ENCODE results near the gene PHOSPHO1. TPM values are rescaled to one million over a fixed set of nuclear protein-coding genes. Genes with fewer than 3 reads are reported as not detected.

The PHOSPHO1 gene
- polyA plus RNA-seq, 3 donors from 2014 or later: 0.77 to 3.6 (median 2.0) TPM

- peaks cover 80 to 83% of the 10 kb centered on the region in 2 donors for H3K4me1 Mint-ChIP-seq
- H3K4me3 Mint-ChIP-seq: peak overlapping the region; percentile 81 to 93 (median 91)
- peaks cover 33 to 52% (median 34%) of the 10 kb centered on the region in 3 donors for H3K27me3 Mint-ChIP-seq (ENCODE audit: low read depth in 3 of 3)
- H3K36me3 Mint-ChIP-seq: peaks cover 24 to 39% (median 28%) of the 10 kb centered on the region in 3 donors
- no peak for DNase-seq
- H3K27ac Mint-ChIP-seq: peak overlapping the region; percentile 96 to 100 (median 100)
- H3K9me3 Mint-ChIP-seq: no peaks in the 10 kb centered on the region
These were observed 10.6 kb downstream of the PHOSPHO1 start for GRCh38 chr17:49219987-49220386.

GRCh38 chr17:49218941-49219913 lies 11.4 kb downstream of the PHOSPHO1 start:
- Mint-ChIP-seq H3K9me3 (no peaks in the 10 kb centered on the region), H3K27me3 (ENCODE audit: low read depth in 3 of 3) (peaks cover 34 to 48% (median 35%) of the 10 kb centered on the region in 3 donors), H3K4me1 (peaks cover 82 to 84% of the 10 kb centered on the region in 2 donors), H3K27ac (peak overlapping the region; percentile 96 to 100 (median 100)), H3K36me3 (peaks cover 28 to 41% (median 33%) of the 10 kb centered on the region in 3 donors), H3K4me3 (peak overlapping the region; percentile 81 to 93 (median 91))
- DNase-seq: peak; percentile 86 to 90 (median 88)

DNA sequence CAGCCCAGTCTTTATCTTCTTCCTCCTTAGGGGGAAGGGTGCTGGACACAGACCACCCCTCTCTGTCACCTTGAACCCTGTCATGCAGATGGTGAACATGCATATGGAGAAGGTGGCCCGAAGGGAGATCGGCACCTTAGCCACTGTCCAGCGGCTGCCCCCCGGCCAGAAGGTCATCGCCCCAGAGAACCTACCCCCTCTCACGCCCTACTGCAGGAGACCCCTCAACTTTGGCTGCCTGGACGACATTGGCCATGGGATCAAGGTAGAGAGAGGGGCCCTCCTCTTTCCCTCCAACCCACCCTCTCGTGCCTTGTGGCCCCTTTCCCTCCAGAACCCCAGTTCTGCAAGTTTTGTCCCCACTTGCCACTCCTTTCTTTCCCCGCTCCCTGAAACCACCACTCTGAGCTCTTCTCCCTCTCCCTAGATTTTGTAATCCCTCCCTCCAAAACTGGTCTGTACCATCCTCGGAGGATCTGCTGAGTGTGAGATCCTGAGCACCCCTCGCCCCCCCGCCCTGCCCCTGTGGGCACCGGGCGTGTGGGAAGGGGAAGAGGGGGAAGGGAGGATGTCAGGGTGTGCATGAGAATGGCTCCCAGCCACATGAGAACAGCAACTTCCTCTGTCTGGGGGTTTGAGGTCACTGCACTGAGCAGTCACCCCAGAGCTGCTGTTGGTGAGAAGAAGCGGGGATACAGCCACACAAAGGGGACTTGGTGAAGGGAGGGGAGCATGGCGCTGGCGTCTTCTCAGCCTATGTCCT lies 12.8 kb downstream of the PHOSPHO1 start:
- peaks cover 33 to 47% (median 35%) of the 10 kb centered on the region in 3 donors for H3K36me3 Mint-ChIP-seq
- peak; percentile 94 to 96 (median 94) for DNase-seq
- peaks cover 82 to 87% of the 10 kb centered on the region in 2 donors for H3K4me1 Mint-ChIP-seq
- peak overlapping the region; percentile 81 to 93 (median 91) for H3K4me3 Mint-ChIP-seq
- H3K27me3 Mint-ChIP-seq (ENCODE audit: low read depth in 3 of 3): peaks cover 25 to 38% (median 31%) of the 10 kb centered on the region in 3 donors
- no peaks in the 10 kb centered on the region for H3K9me3 Mint-ChIP-seq
- peak overlapping the region; percentile 96 to 100 (median 100) for H3K27ac Mint-ChIP-seq

DNA sequence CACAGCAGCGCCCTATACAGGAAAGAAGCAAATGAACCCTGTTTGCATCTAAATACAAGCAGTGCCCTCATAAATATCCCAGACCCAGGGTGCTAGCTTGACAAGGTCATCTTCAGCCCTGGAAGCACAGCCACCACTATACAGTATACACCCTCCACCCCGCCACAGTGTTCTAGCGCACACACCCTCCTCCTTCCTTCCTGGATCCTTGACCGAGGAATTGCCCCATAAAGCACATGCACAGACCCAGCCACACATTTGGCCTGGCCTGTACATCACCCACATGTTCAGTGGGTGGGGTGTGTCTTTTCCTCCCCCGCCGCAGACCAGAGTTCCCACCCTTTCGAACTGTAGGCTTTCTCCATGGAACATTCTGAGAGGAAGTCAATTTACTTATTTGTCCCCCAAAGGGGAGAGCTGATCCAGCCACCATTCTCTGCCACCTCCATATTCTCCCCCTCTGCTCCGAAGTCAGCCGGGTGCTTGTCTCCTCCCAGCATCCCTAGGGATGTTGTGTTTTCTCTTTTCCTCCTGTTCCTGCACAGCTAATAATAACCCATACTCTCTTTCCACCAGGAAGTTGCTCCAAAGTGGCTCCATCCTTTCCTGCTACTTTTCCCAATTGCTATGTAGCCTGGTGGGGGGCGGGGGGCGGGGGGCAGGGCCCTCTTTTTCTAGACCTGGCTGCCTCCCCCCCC lies 13.5 kb downstream of the PHOSPHO1 start:
- Mint-ChIP-seq H3K27me3 (ENCODE audit: low read depth in 3 of 3) (peaks cover 25 to 37% (median 31%) of the 10 kb centered on the region in 3 donors), H3K4me3 (peak overlapping the region; percentile 81 to 93 (median 87)), H3K36me3 (peaks cover 35 to 45% (median 36%) of the 10 kb centered on the region in 3 donors), H3K9me3 (no peaks in the 10 kb centered on the region), H3K4me1 (peaks cover 82 to 87% of the 10 kb centered on the region in 2 donors), H3K27ac (peak overlapping the region; percentile 93 to 100 (median 98))
- peak in 2 of 3 donors; percentile 49 to 58 for DNase-seq

DNA sequence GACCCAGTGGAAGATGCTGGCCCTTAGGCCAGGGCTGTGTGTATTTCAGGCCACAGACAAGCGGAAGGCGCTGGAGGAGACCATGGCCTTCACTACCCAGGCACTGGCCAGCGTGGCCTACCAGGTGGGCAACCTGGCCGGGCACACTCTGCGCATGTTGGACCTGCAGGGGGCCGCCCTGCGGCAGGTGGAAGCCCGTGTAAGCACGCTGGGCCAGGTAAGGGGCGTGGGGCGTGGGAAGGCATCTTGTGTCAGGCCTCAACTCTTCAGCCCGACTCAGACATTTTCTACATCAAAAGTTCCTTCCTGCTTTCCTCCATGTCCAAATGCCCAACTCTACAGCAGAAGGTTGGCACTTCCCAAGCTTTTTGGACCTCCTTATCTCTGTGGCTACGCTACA lies 14.1 kb downstream of the PHOSPHO1 start:
- Mint-ChIP-seq H3K4me1 (peaks cover 79 to 85% of the 10 kb centered on the region in 2 donors), H3K27me3 (ENCODE audit: low read depth in 3 of 3) (peaks cover 25 to 35% (median 31%) of the 10 kb centered on the region in 3 donors), H3K9me3 (no peaks in the 10 kb centered on the region)

GRCh38 chr17:49214676-49215360 lies 15.8 kb downstream of the PHOSPHO1 start:
- DNase-seq: no peak
- peaks cover 26 to 40% (median 31%) of the 10 kb centered on the region in 3 donors for H3K27me3 Mint-ChIP-seq (ENCODE audit: low read depth in 3 of 3)
- H3K9me3 Mint-ChIP-seq: no peaks in the 10 kb centered on the region
- H3K36me3 Mint-ChIP-seq: peaks cover 38 to 48% (median 39%) of the 10 kb centered on the region in 3 donors
- peak overlapping the region; percentile 93 to 100 (median 96) for H3K27ac Mint-ChIP-seq
- peaks cover 86 to 93% of the 10 kb centered on the region in 2 donors for H3K4me1 Mint-ChIP-seq
- H3K4me3 Mint-ChIP-seq: peak overlapping the region; percentile 86 to 100 (median 98)

More for the DNA sequence above, 14.1 kb downstream of the PHOSPHO1 start:
- Mint-ChIP-seq H3K36me3 (peaks cover 34 to 43% (median 36%) of the 10 kb centered on the region in 3 donors), H3K27ac (peak overlapping the region; percentile 93 to 100 (median 98)), H3K4me3 (peak overlapping the region; percentile 79 to 87 (median 84))
- no peak for DNase-seq

- H3K36me3 Mint-ChIP-seq: peaks cover 35 to 45% (median 38%) of the 10 kb centered on the region in 3 donors
- peak overlapping the region; percentile 93 to 100 (median 96) for H3K27ac Mint-ChIP-seq
- H3K9me3 Mint-ChIP-seq: no peaks in the 10 kb centered on the region
These were observed 16.7 kb downstream of the PHOSPHO1 start for GRCh38 chr17:49213847-49214246.

GRCh38 chr17:49213399-49213798 lies 17.2 kb downstream of the PHOSPHO1 start:
- Mint-ChIP-seq H3K4me3 (peak overlapping the region; percentile 86 to 100 (median 98)), H3K9me3 (no peaks in the 10 kb centered on the region), H3K36me3 (peaks cover 35 to 47% (median 38%) of the 10 kb centered on the region in 3 donors), H3K27ac (peak overlapping the region; percentile 93 to 100 (median 96)), H3K27me3 (ENCODE audit: low read depth in 3 of 3) (peaks cover 17 to 33% (median 22%) of the 10 kb centered on the region in 3 donors), H3K4me1 (peaks cover 85 to 93% of the 10 kb centered on the region in 2 donors)
- DNase-seq: no peak

More at GRCh38 chr17:49213847-49214246, 16.7 kb downstream of the PHOSPHO1 start:
- H3K4me1 Mint-ChIP-seq: peaks cover 86 to 93% of the 10 kb centered on the region in 2 donors
- H3K4me3 Mint-ChIP-seq: peak overlapping the region; percentile 86 to 100 (median 98)
- peaks cover 19 to 36% (median 24%) of the 10 kb centered on the region in 3 donors for H3K27me3 Mint-ChIP-seq (ENCODE audit: low read depth in 3 of 3)
- no peak for DNase-seq

DNA sequence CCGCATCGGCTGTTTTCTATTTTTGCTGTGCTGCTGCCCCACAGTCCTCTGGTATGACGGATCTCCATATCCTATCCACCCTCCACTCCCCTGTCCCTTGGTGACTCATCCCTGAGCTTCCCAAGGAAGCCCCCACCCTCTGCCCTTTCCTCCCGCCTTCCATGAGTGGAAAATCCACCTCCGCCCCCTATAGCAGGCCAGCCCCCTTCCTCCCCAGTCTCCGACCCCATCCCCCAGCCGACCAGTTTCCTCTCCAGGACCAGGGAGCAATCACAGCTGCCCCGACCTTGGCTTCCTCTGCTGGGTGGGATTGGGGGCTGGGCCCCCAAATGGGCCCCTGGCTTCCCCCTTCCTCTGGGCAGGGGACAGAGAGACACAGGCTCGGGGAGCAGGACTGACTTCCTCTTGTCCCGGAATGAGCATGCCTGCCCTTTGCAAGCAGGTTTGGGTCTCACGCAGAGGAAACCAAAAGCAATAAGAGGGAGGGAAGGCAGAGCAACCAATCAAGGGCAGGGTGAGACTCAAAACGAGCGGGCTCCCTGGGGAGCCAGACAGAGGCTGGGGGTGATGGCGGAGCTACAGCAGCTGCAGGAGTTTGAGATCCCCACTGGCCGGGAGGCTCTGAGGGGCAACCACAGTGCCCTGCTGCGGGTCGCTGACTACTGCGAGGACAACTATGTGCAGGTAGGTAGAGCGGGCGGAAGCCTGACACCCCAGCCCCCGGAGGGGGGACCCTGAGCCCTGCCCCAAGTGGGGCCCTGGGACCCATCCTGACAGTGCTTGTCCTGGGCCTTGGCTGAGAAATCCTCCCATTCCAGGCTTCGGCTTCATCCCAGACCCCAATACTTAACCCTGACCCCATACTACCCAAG lies 20.2 kb downstream of the PHOSPHO1 start, which contains the start of the genes ABI3 and GNGT2:
Gene ABI3, plus strand, starts transcription at position 550 of the 872 bp plus-strand sequence. Its CDS starts 18 bp downstream, at position 568.
Gene GNGT2, minus strand, starts transcription at position 417 of the 872 bp plus-strand sequence. CDS start 3,152 bp downstream, outside the sequence.
- Mint-ChIP-seq H3K36me3 (peaks cover 35 to 50% (median 37%) of the 10 kb centered on the region in 3 donors), H3K27ac (peak within 1 kb of the TSS; percentile 93 to 100 (median 95)), H3K9me3 (no peaks in the 10 kb centered on the region), H3K4me3 (peak within 1 kb of the TSS; percentile 86 to 100 (median 98)), H3K27me3 (ENCODE audit: low read depth in 3 of 3) (peaks cover 4 to 13% (median 8%) of the 10 kb centered on the region in 3 donors), H3K4me1 (peaks cover 78 to 86% of the 10 kb centered on the region in 2 donors)
- peak; percentile 75 to 76 (median 75) for DNase-seq

DNA sequence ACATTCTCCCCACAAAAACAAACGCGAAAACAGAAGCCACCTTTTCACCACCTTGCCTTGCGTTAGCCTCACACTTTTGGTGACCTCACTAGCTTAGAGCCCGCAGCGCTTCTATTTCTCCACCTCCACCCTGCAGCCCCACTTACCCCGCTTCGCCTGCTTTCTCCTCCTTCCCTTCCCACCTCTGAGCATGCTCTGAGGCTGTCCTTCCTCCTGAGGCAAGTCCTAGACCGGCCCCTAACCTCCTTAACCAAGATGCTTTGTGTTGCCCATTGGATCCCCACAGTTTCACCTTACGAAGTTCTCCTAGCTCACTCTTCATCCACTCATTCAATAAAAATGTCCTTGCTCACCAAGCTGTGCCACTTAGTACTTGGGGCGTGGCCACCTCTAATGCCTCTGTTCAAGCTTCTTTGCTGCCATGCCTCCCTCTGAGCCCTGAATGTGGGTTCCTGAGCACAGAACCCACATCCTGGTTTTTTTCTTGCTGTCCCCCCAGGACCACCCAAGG lies 21.5 kb downstream of the PHOSPHO1 start:
- peak overlapping the region; percentile 86 to 100 (median 98) for H3K4me3 Mint-ChIP-seq
- peaks cover 2 to 9% (median 4%) of the 10 kb centered on the region in 3 donors for H3K27me3 Mint-ChIP-seq (ENCODE audit: low read depth in 3 of 3)
- H3K36me3 Mint-ChIP-seq: peaks cover 29 to 57% (median 42%) of the 10 kb centered on the region in 3 donors
- H3K27ac Mint-ChIP-seq: peak overlapping the region; percentile 93 to 100 (median 95)
- DNase-seq: peak; percentile 76 to 79 (median 77)
- no peaks in the 10 kb centered on the region for H3K9me3 Mint-ChIP-seq
- H3K4me1 Mint-ChIP-seq: peaks cover 66 to 78% of the 10 kb centered on the region in 2 donors

- peak overlapping the region in 1 of 6 donors; percentile 20 for H3K27ac Mint-ChIP-seq
- peaks cover 41 to 62% of the 10 kb centered on the region in 2 donors for H3K4me1 Mint-ChIP-seq
- no peaks in the 10 kb centered on the region for H3K9me3 Mint-ChIP-seq
- H3K36me3 Mint-ChIP-seq: peaks cover 21 to 41% (median 30%) of the 10 kb centered on the region in 3 donors
- peaks cover 0 to 2% (median 0%) of the 10 kb centered on the region in 3 donors for H3K27me3 Mint-ChIP-seq (ENCODE audit: low read depth in 3 of 3)
- no peak overlapping the region for H3K4me3 Mint-ChIP-seq
- no peak for DNase-seq
These were observed 26.1 kb downstream of the PHOSPHO1 start for GRCh38 chr17:49204516-49204915.

All from immature natural killer cell (primary cell).